Esophagus muscularis mucosa (tissue), 4 donors: ENCODE data around the gene NDN. TPM values are rescaled to one million over a fixed set of nuclear protein-coding genes. Genes with fewer than 3 reads are reported as not detected.

Source experiments
- DNase-seq: peaks from one replicate; pipeline ENCODE4 v3.0.0-alpha.2; 2017; ENCODE audit errors: extremely low spot score
- H3K27ac ChIP-seq, 4 donors: fragments of 200-600 bp; sonication (generic); replicated peaks in 1 of 4; 1 replicate in 3 of 4; 2 replicates in 1 of 4; pipeline ENCODE4 v1.5.1; 2016 to 2019; ENCODE audit warnings: mild to moderate bottlenecking in 1 of 4
- H3K27me3 ChIP-seq, 4 donors: fragments of 200-600 bp; sonication (generic); one replicate each; pipeline versions ENCODE4 v1.5.1 to v1.6.0; 2016 to 2019
- H3K36me3 ChIP-seq, 4 donors: fragments of 200-600 bp; sonication (generic); one replicate each; pipeline ENCODE4 v1.5.1; 2016 to 2019
- H3K4me1 ChIP-seq, 4 donors: fragments of 200-600 bp; sonication (generic); one replicate each; pipeline ENCODE4 v1.5.1; 2016 to 2019
- H3K4me3 ChIP-seq, 4 donors: fragments of 200-600 bp; sonication (generic); 1 replicate in 2 of 4; 2 replicates in 2 of 4; pipeline ENCODE4 v1.5.1; 2016 to 2019; ENCODE audit warnings: mild to moderate bottlenecking in 4 of 4, moderate library complexity in 1 of 4
- H3K9me3 ChIP-seq, 4 donors: fragments of 200-600 bp; sonication (generic); 1 replicate in 3 of 4; 2 replicates in 1 of 4; pipeline ENCODE4 v1.5.1; 2016 to 2019
- EP300 ChIP-seq: sonication (generic); formaldehyde crosslinking; IDR thresholded peaks from one replicate; pipeline ENCODE4 v1.6.1; 2017; ENCODE audit warnings: antibody characterized with exemption
- POLR2A ChIP-seq: fragments of 450-650 bp; IDR thresholded peaks from one replicate; pipeline ENCODE4 v1.6.1; 2017; ENCODE audit warnings: antibody characterized with exemption, moderate library complexity, mild to moderate bottlenecking, low read depth
- POLR2AphosphoS5 ChIP-seq, 2 donors: sonication (generic); formaldehyde crosslinking; IDR thresholded peaks; one replicate each; pipeline ENCODE4 v1.6.1; 2017; ENCODE audit warnings: antibody characterized with exemption in 2 of 2
- WGBS: methylation state at CpG from one replicate; pipeline ENCODE4 v1.1.5; 2018; 5-methylcytosine and 5-hydroxymethylcytosine counted together
- intact Hi-C: fragments of 100-400 bp; cut with DNase I; formaldehyde crosslinking; loops from one replicate; pipeline ENCODE4 v1.15.1; 2023
- total RNA-seq, 4 donors: library from RNA; depleted of rRNA; stranded (reverse); fragments of >200 nt; gene quantifications; one replicate each; pipeline versions ENCODE4 v1.1.0 to v1.2.1, GENCODE V29; 2016
- TF ChIP-seq, protein P1 (sequence below), 3 experiments: fragments of 200-600 bp in 2 of 3; fragments of 450-650 bp in 1 of 3; sonication (generic) in 2 of 3; IDR thresholded peaks; one replicate each; pipeline ENCODE4 v1.5.1; 2017 to 2019; ENCODE audit warnings: antibody characterized with exemption in 3 of 3, mild to moderate bottlenecking in 2 of 3, moderate library complexity in 1 of 3

Gene NDN
- total RNA-seq, 4 donors from 2014 or later, result 40.7 to 93.4 (median 75.4) TPM

DNA sequence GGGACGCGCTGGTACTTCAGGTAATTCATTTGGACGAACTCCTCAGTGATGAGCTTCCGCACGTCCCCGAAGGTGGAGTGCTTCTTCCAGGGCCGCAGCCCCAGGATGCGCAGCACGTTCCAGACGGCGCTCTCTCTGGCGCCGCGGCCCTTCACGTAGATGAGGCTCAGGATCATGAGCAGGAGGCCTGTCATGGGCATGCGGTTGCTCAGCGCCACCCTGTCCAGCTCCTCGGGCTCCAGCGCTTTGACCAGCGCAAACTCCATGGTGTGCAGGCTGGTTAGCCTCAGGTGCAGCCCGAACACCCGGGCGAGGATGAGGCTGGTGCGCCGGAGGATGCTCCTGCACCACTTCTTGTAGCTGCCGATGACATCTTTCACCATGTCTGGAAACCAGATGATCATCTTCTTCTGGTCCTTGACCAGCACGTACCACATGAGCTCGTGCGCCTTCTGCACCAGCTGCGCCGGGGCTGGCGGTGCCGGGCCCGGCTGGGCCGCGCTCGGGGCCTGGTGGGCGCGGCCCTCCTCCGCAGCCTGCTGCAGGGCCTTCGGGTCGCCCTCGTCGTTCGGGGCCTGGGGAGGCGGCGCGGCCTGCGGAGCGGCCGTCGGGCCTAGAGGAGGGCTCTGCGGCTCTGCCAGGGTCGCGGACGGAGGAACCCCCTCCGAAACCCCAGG is 501 bp downstream of the NDN start:
- H3K27me3 ChIP-seq, result peaks cover 0 to 5% (median 0%) of the 10 kb centered on the region in 4 donors
- DNase-seq, result no peak
- peak overlapping the region in 3 of 4 donors; percentile 1 to 62 (median 43) for H3K27ac ChIP-seq
- H3K36me3 ChIP-seq, result no peaks in the 10 kb centered on the region
- TF ChIP-seq POLR2A, result no peak
- TF ChIP-seq, protein P1, sequence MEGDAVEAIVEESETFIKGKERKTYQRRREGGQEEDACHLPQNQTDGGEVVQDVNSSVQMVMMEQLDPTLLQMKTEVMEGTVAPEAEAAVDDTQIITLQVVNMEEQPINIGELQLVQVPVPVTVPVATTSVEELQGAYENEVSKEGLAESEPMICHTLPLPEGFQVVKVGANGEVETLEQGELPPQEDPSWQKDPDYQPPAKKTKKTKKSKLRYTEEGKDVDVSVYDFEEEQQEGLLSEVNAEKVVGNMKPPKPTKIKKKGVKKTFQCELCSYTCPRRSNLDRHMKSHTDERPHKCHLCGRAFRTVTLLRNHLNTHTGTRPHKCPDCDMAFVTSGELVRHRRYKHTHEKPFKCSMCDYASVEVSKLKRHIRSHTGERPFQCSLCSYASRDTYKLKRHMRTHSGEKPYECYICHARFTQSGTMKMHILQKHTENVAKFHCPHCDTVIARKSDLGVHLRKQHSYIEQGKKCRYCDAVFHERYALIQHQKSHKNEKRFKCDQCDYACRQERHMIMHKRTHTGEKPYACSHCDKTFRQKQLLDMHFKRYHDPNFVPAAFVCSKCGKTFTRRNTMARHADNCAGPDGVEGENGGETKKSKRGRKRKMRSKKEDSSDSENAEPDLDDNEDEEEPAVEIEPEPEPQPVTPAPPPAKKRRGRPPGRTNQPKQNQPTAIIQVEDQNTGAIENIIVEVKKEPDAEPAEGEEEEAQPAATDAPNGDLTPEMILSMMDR (IDR thresholded peaks at IDR 0.05), result no peak
- TF ChIP-seq EP300, result no peak
- TF ChIP-seq POLR2AphosphoS5 (IDR thresholded peaks at IDR 0.05), result no peak
- peaks cover 0 to 15% (median 7%) of the 10 kb centered on the region in 4 donors for H3K4me1 ChIP-seq
- H3K4me3 ChIP-seq, result peak overlapping the region; percentile 54 to 67 (median 58)
- no peaks in the 10 kb centered on the region for H3K9me3 ChIP-seq
- 31% methylated on average over 25 of the region's 57 CpGs for WGBS
- intact Hi-C loops, result no loop called here

DNA sequence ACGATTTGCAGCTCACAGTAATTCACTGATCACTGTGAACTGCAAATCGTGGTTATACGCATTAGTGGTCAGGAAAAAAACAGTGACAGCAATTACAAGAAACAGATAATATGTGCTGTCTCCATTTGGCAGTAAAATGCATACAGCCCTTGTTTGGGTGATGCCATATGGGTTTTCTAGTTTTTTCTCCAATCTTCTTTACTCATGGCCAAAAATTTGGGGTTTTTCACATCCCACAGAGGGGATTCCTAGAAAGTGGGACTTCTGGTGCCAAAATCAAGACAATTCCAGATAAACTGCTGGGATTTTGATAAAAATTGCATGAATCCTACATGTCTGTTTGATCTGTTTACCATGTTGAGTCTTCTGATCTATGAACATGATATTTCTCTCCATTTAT is 15.6 kb downstream of the NDN start:
- H3K36me3 ChIP-seq, result no peaks in the 10 kb centered on the region
- TF ChIP-seq EP300 (no peak), POLR2AphosphoS5 (IDR thresholded peaks at IDR 0.05) (no peak), POLR2A (no peak)
- TF ChIP-seq, protein P1 (IDR thresholded peaks at IDR 0.05), result no peak
- H3K4me3 ChIP-seq, result no peak overlapping the region
- peaks cover 0 to 6% (median 0%) of the 10 kb centered on the region in 4 donors for H3K27me3 ChIP-seq
- H3K9me3 ChIP-seq, result no peaks in the 10 kb centered on the region
- intact Hi-C loops, result no loop called here
- no peak overlapping the region for H3K27ac ChIP-seq
- no peak for DNase-seq
- no peaks in the 10 kb centered on the region for H3K4me1 ChIP-seq
- WGBS, result 58% methylated on average over 3 of the region's 3 CpGs

DNA sequence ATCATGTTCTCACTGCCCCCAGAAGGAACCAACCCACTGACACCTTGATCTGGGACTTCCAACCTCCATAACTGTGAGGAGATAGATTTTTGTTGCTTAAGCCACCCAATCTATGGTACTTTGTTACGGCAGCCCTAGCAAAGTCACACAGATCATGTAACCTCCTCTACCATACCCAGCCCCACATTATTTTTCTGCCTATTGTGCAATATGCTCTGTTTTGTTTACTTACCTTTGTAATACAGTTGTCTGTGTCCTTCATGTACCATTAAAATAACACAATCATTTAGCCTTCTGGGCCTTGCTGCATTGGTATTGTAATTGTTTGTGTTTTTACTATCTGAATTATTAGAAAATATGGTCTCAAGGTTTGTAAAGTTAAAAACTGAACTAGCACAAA is 16.1 kb downstream of the NDN start:
- H3K4me3 ChIP-seq, result no peak overlapping the region
- no peaks in the 10 kb centered on the region for H3K36me3 ChIP-seq
- no peaks in the 10 kb centered on the region for H3K9me3 ChIP-seq
- H3K27me3 ChIP-seq, result peaks cover 0 to 6% (median 0%) of the 10 kb centered on the region in 4 donors
- no peak overlapping the region for H3K27ac ChIP-seq
- H3K4me1 ChIP-seq, result no peaks in the 10 kb centered on the region
- intact Hi-C loops, result no loop called here
- DNase-seq, result no peak
- 86% methylated on average over 1 of the region's 1 CpG for WGBS
- TF ChIP-seq, protein P1 (IDR thresholded peaks at IDR 0.05), result no peak
- TF ChIP-seq POLR2AphosphoS5 (IDR thresholded peaks at IDR 0.05), result no peak
- no peak for TF ChIP-seq EP300
- no peak for TF ChIP-seq POLR2A

DNA sequence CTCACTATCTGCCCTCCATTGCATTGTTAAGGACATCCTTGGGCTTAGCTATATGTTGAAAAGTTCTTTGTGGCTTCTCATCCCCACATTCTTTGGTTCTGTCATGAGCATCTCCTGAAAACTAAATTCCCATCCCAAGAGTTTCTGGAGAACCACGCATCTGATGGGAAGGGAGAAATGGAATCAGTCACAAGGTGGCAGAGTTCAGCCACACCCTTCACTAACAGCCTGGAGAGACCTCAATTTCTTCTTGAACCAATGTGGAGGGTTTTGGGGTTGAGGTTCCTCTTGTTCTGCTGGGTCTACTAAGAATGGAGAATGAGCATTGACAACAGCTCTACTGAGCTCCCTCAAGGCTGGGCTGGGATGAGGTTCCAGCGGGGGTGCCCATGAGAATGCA is 23.9 kb downstream of the NDN start:
- TF ChIP-seq EP300 (no peak), POLR2AphosphoS5 (IDR thresholded peaks at IDR 0.05) (no peak), POLR2A (no peak)
- TF ChIP-seq, protein P1 (IDR thresholded peaks at IDR 0.05), result no peak
- H3K36me3 ChIP-seq, result no peaks in the 10 kb centered on the region
- H3K9me3 ChIP-seq, result no peaks in the 10 kb centered on the region
- intact Hi-C loops, result no loop called here
- no peak for DNase-seq
- H3K27me3 ChIP-seq, result peaks cover 0 to 21% (median 0%) of the 10 kb centered on the region in 4 donors
- H3K4me3 ChIP-seq, result no peak overlapping the region
- no peak overlapping the region for H3K27ac ChIP-seq
- no peaks in the 10 kb centered on the region for H3K4me1 ChIP-seq
- WGBS, result 48% methylated on average over 2 of the region's 2 CpGs
